ENCODE measurements around the gene PVALEF. TPM values are rescaled to one million over a fixed set of nuclear protein-coding genes. Genes with fewer than 3 reads are reported as not detected.
A peak's percentile ranks its signal among the peaks of the same experiment; 100 is the strongest.

The PVALEF gene
- total and polyA plus RNA-seq, 11 donors = not detected

GRCh38 chr17:81120149-81120484 is 45.2 kb upstream of the PVALEF start:
- no peak overlapping the region for H3K27ac ChIP-seq
- peak overlapping the region in 5 of 12 donors; percentile 15 to 55 (median 30) for H3K4me3 ChIP-seq
- H3K27me3 ChIP-seq = peaks cover 0 to 39% (median 0%) of the 10 kb centered on the region in 9 donors
- H3K9me3 ChIP-seq = no peaks in the 10 kb centered on the region
- TF ChIP-seq POLR2A (IDR thresholded peaks at IDR 0.05) = no peak
- no peak for TF ChIP-seq CTCF (IDR thresholded peaks at IDR 0.05)
- no peak for ATAC-seq
- H3K4me1 ChIP-seq = peaks cover 0 to 18% (median 3%) of the 10 kb centered on the region in 12 donors
- H3K36me3 ChIP-seq = peaks cover 0 to 4% (median 0%) of the 10 kb centered on the region in 9 donors
- intact Hi-C loops (cut with DNase I) = no loop called here
- WGBS, 4 donors = 74 to 91% (median 75%) methylated on average over 10 to 33 of the region's 33 CpGs
- DNase-seq = no peak

DNA sequence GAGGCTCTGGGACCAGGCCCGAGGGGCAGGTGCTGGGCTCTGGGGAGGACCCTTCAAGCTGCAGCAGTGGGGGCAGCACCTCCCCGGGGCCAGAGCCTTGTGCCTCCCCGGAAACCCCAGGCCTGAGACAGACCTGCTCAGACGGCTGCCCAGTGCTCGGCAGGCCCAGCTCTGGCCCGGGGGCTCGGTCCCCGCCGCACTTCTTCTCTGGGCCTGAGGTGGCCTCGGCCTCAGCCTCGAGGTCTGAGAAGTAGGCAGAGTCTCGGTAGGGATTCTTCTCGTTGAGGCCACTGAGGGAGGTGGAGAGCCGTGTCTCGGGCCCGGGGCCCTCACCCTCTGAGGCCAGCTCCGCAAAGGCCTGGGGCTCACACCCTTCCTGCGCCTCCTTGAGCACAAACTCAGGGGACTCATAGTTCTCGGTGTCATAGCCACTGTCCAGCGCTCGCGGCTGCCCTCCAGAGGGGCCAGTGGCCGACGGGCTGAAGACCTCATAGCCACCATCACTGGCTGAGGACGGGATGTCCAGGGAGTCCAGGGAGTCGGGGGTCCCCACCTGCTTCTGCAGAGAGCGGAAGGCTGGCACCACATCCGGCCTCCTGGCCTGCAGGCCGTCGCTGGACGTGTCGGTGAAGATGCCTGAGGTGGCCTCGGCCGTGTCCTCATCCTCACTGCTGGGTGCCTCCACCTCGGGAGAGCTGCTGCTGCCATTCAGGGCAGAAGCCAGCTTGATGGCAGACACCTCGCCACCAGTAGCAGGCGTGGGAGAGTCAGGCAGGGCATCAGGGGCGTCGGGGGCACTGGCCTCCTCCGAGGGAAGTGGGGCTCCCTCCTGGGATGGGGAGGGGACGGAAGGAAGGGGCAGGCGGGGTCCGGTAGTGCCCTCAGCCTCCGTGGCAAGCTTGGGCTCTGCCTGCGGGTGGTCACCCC is 44.3 kb upstream of the PVALEF start:
- ATAC-seq (no peak), DNase-seq (no peak)
- Histone ChIP-seq H3K4me1 (peaks cover 0 to 24% (median 4%) of the 10 kb centered on the region in 12 donors), H3K27ac (no peak overlapping the region), H3K36me3 (peaks cover 0 to 4% (median 0%) of the 10 kb centered on the region in 9 donors), H3K4me3 (no peak overlapping the region), H3K27me3 (peaks cover 0 to 39% (median 0%) of the 10 kb centered on the region in 9 donors), H3K9me3 (no peaks in the 10 kb centered on the region)
- TF ChIP-seq CTCF (IDR thresholded peaks at IDR 0.05) = no peak
- TF ChIP-seq POLR2A (IDR thresholded peaks at IDR 0.05) = no peak
- intact Hi-C loops (cut with DNase I) = no loop called here
- WGBS, 4 donors = 78 to 87% (median 81%) methylated on average over 19 to 45 of the region's 45 CpGs

- no peaks in the 10 kb centered on the region for H3K36me3 ChIP-seq
- ATAC-seq (no peak), DNase-seq (no peak)
- intact Hi-C loops (cut with DNase I) = no loop called here
- peaks cover 0 to 39% (median 0%) of the 10 kb centered on the region in 9 donors for H3K27me3 ChIP-seq
- peaks cover 0 to 29% (median 8%) of the 10 kb centered on the region in 12 donors for H3K4me1 ChIP-seq
- 40 to 52% (median 46%) methylated on average over 60 to 109 of the region's 109 CpGs for WGBS, 4 donors
- no peak overlapping the region for H3K4me3 ChIP-seq
- H3K27ac ChIP-seq = no peak overlapping the region
- no peak for TF ChIP-seq POLR2A (IDR thresholded peaks at IDR 0.05)
- no peak for TF ChIP-seq CTCF (IDR thresholded peaks at IDR 0.05)
- H3K9me3 ChIP-seq = no peaks in the 10 kb centered on the region
These were observed 43.2 kb upstream of the PVALEF start for GRCh38 chr17:81121841-81122733.

Measured in heart left ventricle (tissue), 16 donors.